ENCODE measurements around the gene ZNF154. TPM values are rescaled to one million over a fixed set of nuclear protein-coding genes. Genes with fewer than 3 reads are reported as not detected.

Gene ZNF154
- total RNA-seq, 1 donor from 2014 or later: 2.5 TPM

DNA sequence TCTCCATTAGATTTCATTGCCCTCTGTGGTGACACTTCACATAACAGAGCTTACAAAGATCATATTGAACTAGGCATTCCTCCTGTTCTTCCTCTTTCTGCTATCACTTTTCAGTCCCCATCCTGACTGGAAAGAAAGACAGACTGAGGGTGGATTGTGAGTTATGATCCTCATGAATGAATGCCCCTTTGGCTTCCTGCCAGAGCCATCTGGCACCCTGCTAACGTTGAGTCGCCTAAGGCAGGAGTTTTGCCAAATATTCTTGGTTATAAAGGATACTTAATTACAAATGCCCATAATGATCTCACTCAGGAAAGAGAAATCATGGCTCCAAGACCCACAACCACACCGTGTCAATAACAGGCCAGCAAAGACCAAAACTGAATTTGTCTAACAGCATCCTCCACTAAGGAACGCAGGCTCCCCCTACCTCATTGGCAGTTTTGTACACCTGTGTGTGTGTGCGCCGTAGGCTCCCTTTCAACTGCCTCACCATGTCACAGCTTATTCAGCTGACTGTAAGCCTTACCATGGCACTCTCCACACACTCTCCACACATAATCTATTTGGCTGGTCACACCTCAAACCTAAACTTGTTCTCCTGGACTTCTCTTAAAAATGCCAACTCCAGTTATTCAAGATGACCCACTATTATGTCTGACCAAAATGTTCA is 60.5 kb downstream of the ZNF154 start:
- TF ChIP-seq, protein P1, sequence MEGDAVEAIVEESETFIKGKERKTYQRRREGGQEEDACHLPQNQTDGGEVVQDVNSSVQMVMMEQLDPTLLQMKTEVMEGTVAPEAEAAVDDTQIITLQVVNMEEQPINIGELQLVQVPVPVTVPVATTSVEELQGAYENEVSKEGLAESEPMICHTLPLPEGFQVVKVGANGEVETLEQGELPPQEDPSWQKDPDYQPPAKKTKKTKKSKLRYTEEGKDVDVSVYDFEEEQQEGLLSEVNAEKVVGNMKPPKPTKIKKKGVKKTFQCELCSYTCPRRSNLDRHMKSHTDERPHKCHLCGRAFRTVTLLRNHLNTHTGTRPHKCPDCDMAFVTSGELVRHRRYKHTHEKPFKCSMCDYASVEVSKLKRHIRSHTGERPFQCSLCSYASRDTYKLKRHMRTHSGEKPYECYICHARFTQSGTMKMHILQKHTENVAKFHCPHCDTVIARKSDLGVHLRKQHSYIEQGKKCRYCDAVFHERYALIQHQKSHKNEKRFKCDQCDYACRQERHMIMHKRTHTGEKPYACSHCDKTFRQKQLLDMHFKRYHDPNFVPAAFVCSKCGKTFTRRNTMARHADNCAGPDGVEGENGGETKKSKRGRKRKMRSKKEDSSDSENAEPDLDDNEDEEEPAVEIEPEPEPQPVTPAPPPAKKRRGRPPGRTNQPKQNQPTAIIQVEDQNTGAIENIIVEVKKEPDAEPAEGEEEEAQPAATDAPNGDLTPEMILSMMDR (IDR thresholded peaks at IDR 0.05): no peak
- Histone ChIP-seq H3K27ac (no peak overlapping the region), H3K9me3 (peaks cover 20% of the 10 kb centered on the region), H3K4me1 (no peaks in the 10 kb centered on the region), H3K36me3 (no peaks in the 10 kb centered on the region), H3K4me3 (no peak overlapping the region), H3K27me3 (ENCODE audit: low read depth) (no peaks in the 10 kb centered on the region)
- intact Hi-C loops (cut with DNase I): no loop called here
- DNase-seq (no peak), ATAC-seq (no peak)

Other genes with a start within 250 kb of the ZNF154 start
- gene ZNF772, start 231.6 kb downstream of the ZNF154 start, total RNA-seq: 10.0 TPM
- 12.9 TPM for gene ZNF419, start 221.5 kb downstream of the ZNF154 start, total RNA-seq
- gene ZNF773, start 209.3 kb downstream of the ZNF154 start, total RNA-seq: 8.4 TPM
- gene ZNF549, start 181.8 kb downstream of the ZNF154 start, total RNA-seq: 6.0 TPM
- 8.8 TPM for gene ZNF550, start 149.3 kb downstream of the ZNF154 start, total RNA-seq
- gene ZNF416, start 130.3 kb downstream of the ZNF154 start, total RNA-seq: 5.4 TPM
- gene ZIK1, start 125.1 kb downstream of the ZNF154 start, total RNA-seq: 2.9 TPM
- 2.0 TPM for gene ZNF530, start 109.3 kb downstream of the ZNF154 start, total RNA-seq
- gene ZNF134, start 95.0 kb downstream of the ZNF154 start, total RNA-seq: 17.4 TPM
- gene ZNF211, start 76.0 kb downstream of the ZNF154 start, total RNA-seq: 12.4 TPM
- 0.24 TPM for gene ZSCAN4, start 40.3 kb downstream of the ZNF154 start, total RNA-seq
- gene ZNF551, start 27.2 kb downstream of the ZNF154 start, total RNA-seq: 3.9 TPM
- 7.3 TPM for gene ZNF671, start 18.4 kb upstream of the ZNF154 start, total RNA-seq
- 16.2 TPM for gene ZNF776, start 37.6 kb upstream of the ZNF154 start, total RNA-seq
- 21.8 TPM for gene ZNF586, start 60.5 kb upstream of the ZNF154 start, total RNA-seq
- 20.0 TPM for gene ZNF552, start 105.7 kb upstream of the ZNF154 start, total RNA-seq
- gene ZNF587B, start 121.1 kb upstream of the ZNF154 start, total RNA-seq: 12.5 TPM
- 25.6 TPM for gene ZNF587, start 140.7 kb upstream of the ZNF154 start, total RNA-seq
- gene ZNF814, start 179.8 kb upstream of the ZNF154 start, total RNA-seq: 13.5 TPM
- 16.2 TPM for gene ZNF417, start 207.4 kb upstream of the ZNF154 start, total RNA-seq
- 5.9 TPM for gene ZNF418, start 226.2 kb upstream of the ZNF154 start, total RNA-seq
- 5.9 TPM for gene ZNF256, start 238.5 kb upstream of the ZNF154 start, total RNA-seq

Data from lower lobe of right lung (tissue), 2 donors.